Activated CD4-positive, CD25-positive, alpha-beta regulatory T cell treated with anti-CD3 and anti-CD28 coated beads, Interleukin-2, amount 50 U/mL, for 16 hours (primary cell): ENCODE data around the gene CSF3.

Experiments used
- DNase-seq: peaks from one replicate; pipeline ENCODE4 v3.0.0-alpha.2; 2020; ENCODE audit warnings: low read depth, low spot score

Gene CSF3

DNA sequence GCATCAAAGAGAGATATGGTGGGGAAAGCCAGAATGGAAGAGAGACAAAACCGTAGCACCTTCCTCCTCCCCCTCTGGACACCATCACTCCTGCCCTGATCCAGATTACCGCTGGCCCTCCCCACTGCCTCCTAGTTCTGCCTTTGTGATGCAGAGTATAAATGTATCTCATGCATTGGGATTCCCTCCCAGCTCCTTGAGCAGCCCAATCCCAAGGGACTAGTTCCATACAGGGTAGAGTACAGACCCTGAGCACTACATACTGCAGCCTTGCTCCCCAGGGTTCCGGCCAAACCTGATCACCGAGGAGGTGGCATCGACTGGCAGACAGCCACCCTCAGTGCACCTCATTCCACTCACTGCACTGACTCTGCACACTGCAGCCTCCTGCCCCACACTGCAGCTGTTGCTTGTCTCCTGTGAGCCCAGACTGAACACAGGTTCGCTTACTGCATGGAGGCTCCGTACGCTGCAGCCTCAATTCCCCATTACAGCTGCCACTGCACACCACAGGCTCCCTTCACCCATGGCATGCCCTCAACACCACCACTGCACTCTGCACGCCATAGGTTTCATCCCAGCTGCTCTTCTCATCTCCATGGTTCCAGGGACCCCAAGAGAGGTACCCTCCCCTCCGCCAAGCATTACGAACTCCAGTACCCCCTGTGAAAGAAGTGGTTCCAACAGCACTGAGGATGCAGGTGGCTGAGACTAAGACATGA lies 45.8 kb downstream of the CSF3 start:
- DNase-seq: no peak

DNA sequence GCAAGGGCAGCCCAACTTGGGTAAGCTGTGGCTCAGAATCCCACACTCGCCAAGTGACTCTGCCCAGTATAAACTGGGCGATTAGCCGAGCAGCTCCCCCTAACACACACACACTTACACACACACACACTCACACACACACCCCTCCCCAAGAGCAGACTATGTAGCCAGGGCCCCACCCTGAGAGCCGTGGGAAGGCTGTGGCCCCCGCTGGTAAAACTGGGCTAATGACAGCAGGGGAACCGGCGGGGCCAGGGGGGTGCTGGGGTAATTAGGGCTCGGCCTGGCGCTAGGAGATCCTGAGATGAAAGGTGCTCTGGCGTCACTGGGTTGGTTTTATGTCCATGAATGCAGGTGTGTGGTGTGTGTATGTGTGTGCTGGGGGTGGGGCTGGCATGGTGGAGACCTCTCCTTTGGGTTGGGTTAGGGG lies 46.4 kb downstream of the CSF3 start:
- DNase-seq: no peak

DNA sequence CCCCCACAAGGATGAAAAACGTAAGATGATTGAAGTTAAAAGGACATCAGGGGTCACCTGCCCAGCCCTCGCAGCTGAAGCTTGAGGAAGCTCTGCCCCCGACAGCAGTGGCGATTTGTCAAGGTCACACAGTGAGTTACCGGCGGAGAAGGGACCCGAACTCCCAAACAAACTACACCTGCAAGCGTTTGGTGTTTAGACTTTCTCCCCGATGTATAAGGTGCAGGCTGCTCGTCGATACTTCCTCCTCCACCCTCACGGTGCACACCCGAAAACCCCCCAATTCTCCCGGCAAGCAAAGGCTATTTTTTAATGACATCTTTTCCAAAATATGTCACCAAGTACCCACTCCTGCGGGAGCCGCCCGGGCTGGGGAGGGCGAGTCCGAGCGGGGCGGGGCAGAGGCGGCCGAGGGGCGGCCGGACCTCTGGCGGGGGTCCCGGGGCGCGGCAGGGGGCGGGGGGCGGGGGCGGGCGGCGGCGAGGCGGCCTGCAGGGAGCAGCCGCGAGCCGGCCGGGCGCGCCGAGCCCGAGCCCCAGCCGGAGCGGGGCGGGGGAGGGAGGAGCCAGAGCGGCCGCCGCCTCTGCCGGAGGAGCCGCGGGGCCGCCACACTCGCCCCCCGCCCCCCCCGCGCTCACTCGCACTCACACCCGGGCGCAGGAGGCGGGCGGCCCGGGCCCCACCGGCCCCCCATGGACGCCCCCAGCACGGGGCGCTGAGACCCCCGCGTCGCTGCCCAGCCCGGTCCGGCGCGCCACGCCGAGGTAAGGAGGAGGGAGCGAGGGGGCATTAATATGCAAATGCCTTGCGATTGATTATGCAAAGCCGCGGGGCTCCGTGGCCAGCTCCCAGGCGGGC lies 47.3 kb downstream of the CSF3 start, which contains the start of gene THRA:
Gene THRA, plus strand, starts transcription at position 637 of the 858 bp plus-strand sequence. CDS start 11,524 bp downstream, outside the sequence.
- DNase-seq: no peak

DNA sequence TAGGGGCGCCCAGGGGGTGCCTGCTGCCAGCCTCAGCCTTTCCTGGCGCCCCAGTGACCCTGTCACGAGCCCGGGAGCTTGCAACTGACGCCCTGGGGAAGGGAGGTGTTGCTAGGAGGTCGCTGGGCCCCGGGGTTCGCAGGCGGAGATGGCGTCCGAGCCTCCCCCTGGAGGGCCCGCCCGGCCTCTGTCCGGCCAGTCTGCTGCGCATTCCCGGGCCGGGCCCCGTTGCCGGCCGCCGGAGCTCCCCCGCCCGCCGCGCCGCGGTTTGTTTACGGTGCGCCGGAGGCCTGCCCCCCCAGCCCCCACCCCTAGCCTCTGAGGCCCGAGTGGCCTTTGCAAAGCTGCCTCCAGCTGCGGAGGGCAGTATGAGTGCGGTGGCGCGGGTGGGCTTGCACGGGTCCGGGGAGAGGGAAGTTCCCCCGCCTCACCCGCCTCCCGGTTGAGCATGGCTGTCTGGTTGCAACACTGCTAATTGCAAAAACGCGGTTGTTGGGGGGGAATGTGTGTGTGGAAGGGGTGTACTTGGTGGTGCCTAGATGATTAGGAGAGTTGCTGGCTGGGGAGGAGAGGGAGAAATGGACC lies 48.0 kb downstream of the CSF3 start:
- DNase-seq: no peak

DNA sequence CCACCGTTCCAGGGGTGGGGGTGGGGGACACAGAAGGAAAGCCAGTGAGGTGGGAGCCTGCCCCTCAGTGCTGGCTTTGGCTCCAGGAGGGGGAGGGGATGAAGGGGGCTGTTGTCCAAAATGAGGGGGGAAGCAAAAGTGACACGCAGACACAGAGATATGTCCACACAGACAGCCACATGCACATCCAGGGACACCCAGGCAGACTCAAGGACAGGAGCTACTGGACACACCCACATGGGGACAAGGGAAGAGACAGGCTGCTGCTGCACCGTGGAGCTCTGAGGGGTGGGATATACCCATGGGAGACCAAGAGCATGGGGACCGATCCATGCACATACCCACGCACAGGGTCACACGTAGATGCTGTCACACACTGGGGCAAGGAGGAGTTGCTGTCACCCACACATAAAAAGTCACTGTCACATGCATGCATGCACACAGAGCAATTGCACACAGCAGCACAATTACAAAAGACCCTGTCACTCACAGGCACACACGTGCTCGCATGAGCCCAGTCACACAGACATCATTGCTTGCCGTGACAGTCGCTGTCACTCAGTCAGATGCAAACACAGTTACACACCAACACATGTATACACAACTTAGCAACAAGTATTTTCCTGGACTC lies 48.8 kb downstream of the CSF3 start:
- no peak for DNase-seq

DNA sequence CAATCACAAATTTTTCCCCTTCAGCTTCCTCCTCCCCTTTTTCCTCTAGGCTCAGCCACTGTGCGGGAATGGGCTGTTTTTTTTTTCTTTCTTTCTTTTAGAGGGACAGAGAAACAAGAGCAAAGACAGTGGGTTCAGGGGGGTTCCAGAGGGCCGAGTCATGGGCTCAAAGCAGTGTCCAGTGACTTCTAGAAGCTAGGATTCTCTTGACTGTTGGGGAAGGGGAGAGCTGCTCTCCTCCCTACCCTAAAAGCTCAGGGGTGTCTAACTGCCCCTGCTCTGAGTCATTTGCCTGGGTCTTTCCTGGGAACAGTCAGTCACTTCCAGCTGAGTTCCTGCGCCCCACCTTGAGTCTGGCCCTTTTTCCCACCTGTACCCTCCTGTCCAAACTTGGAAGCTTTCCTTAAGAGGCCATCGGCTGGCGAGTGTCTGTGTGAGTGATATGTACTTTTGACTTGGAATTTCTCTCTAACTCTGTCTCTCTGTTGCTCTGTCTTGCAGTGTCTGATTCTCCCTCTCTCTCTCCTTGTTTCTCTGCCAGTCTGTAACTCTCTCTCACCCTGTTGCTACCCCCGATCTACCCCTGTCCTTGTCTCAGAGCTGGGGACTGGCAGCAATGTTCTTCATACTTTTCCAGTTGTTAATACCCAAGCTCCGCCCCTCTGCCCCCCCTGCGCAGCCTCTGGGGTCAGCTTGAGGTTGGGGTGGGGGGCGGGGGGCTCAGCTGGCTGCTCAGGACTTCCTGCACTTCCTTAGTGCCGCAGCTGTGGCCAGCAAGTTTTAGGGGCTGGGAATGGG lies 49.9 kb downstream of the CSF3 start:
- no peak for DNase-seq

DNA sequence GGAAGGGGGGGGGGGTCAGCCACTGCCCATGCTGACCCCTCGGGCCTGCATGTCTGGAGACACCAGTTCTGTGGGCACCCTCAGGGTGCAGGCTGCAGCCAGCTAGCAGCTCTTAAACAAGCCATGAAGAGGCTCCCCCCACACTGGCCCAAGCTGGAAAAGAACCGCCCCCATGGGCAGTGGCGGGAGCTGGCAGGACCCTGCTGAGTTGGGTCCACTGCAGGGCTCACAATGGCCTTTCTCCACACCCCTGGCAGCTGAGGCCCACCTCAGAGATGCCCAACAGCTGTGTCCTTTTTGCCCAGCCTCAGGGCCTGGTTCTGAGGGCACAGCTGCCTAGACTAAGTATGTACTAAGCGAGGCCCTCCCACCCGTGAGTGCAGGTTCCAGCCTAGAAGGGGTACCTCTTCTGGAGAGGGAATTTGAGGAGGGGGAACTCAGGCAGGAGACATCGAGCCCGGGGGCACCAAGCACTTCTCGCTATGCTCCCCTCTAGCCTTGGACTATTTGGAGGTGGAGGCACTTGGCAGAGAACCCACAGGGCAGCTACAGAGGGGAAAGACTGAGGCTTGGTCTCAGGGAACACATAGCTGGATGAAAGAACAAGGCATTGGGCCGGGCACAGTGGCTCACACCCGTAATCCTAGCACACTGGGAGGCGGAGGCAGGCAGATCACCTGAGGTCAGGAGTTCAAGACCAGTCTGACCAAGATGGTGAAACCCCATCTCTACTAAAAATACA lies 50.7 kb downstream of the CSF3 start:
- DNase-seq: no peak
